DMS53 treated with DMSO at 0.1 percent for 48 hours (cell line): ENCODE results near the gene MITF.
"Not testable (repeated sequence)": the region's sequence is repeated elsewhere in the genome, so short reads cannot be mapped to it uniquely, and the experiment has no call there.

Experiments used
- DNase-seq: peaks from one replicate; lab custom pipeline; 2025; ENCODE audit not compliant: unreplicated experiment; lab: John Stamatoyannopoulos, UW

Gene MITF

GRCh38 chr3:69785769-69786320 is 46.6 kb downstream of the MITF start:
- DNase-seq: no peak

GRCh38 chr3:69786854-69787253 is 47.6 kb downstream of the MITF start:
- no peak for DNase-seq

- no peak for DNase-seq
These were observed 48.3 kb downstream of the MITF start for GRCh38 chr3:69787436-69788168.

- DNase-seq: no peak
These were observed 51.8 kb downstream of the MITF start for GRCh38 chr3:69791106-69791505.

- DNase-seq: no peak
These were observed 52.7 kb downstream of the MITF start for GRCh38 chr3:69791919-69792399.

GRCh38 chr3:69796126-69796525 is 56.9 kb downstream of the MITF start:
- not testable (repeated sequence) for DNase-seq

- DNase-seq: no peak
These were observed 64.5 kb downstream of the MITF start for GRCh38 chr3:69803681-69804270.

GRCh38 chr3:69805491-69805890 is 66.2 kb downstream of the MITF start:
- DNase-seq: no peak

GRCh38 chr3:69806735-69807438 is 67.6 kb downstream of the MITF start:
- DNase-seq: no peak

GRCh38 chr3:69807674-69808073 is 68.4 kb downstream of the MITF start:
- no peak for DNase-seq

- DNase-seq: no peak
These were observed 70.0 kb downstream of the MITF start for GRCh38 chr3:69809076-69809835.

GRCh38 chr3:69811452-69812401 is 72.5 kb downstream of the MITF start:
- DNase-seq: no peak

GRCh38 chr3:69815970-69816369 is 76.7 kb downstream of the MITF start:
- DNase-seq: no peak

- DNase-seq: no peak
These were observed 78.7 kb downstream of the MITF start for GRCh38 chr3:69817988-69818387.

GRCh38 chr3:69819282-69819681 is 80.0 kb downstream of the MITF start:
- no peak for DNase-seq

- no peak for DNase-seq
These were observed 81.9 kb downstream of the MITF start for GRCh38 chr3:69821133-69821532.

- DNase-seq: no peak
These were observed 84.5 kb downstream of the MITF start for GRCh38 chr3:69823743-69824142.

GRCh38 chr3:69825446-69825845 is 86.2 kb downstream of the MITF start:
- DNase-seq: no peak

- no peak for DNase-seq
These were observed 87.9 kb downstream of the MITF start for GRCh38 chr3:69827127-69827526.

- no peak for DNase-seq
These were observed 89.6 kb downstream of the MITF start for GRCh38 chr3:69828817-69829216.
